GM12878 (cell line): ENCODE results near the gene TARBP1.

ENCODE experiments used
- CREB1 ChIP-seq: IDR thresholded peaks from 2 replicates; pipeline ENCODE4 v1.6.1; 2012; ENCODE audit warnings: low read depth, mild to moderate bottlenecking, inconsistent platforms
- MYC ChIP-seq: IDR thresholded peaks from 2 replicates; pipeline ENCODE4 v1.6.1; 2011; ENCODE audit warnings: mild to moderate bottlenecking, low read length, moderate library complexity, inconsistent platforms; ENCODE audit not compliant: insufficient read depth, insufficient replicate concordance, insufficient read length, severe bottlenecking
- NFYB ChIP-seq: IDR thresholded peaks from 2 replicates; pipeline ENCODE4 v1.6.1; 2011; ENCODE audit warnings: low read depth, mild to moderate bottlenecking, low read length, improper control_type of control experiment, moderate library complexity; ENCODE audit not compliant: insufficient read depth
- NRF1 ChIP-seq: conservative IDR thresholded peaks from 2 replicates; pipeline ENCODE4 v1.6.1; 2011; ENCODE audit warnings: mild to moderate bottlenecking, low read depth, low read length, improper control_type of control experiment
- PAX5 ChIP-seq: IDR thresholded peaks from 2 replicates; pipeline ENCODE4 v1.6.1; 2011; ENCODE audit warnings: low read depth, low read length, borderline replicate concordance
- POLR2A ChIP-seq: IDR thresholded peaks from 2 replicates; pipeline ENCODE4 v1.6.1; 2011; ENCODE audit warnings: low read depth, mild to moderate bottlenecking, low read length
- TF ChIP-seq, protein P1 (sequence below): IDR thresholded peaks from 2 replicates; pipeline ENCODE4 v1.6.1; 2011; ENCODE audit warnings: low read depth, mild to moderate bottlenecking, low read length, moderate library complexity, borderline replicate concordance; ENCODE audit errors: extremely low read depth
- TF ChIP-seq, protein P2 (sequence below), 3 experiments: IDR thresholded peaks in 2 of 3; conservative IDR thresholded peaks in 1 of 3; 2 replicates each; pipeline ENCODE4 v1.5.1; 2011; ENCODE audit warnings: low read depth in 3 of 3, low read length in 3 of 3, mild to moderate bottlenecking in 3 of 3, control low read depth in 2 of 3, moderate library complexity in 2 of 3, inconsistent platforms in 1 of 3, mixed read lengths in 1 of 3; ENCODE audit not compliant: control insufficient read depth in 2 of 3, insufficient read depth in 1 of 3; ENCODE audit errors: extremely low read depth in 1 of 3
- TF ChIP-seq, protein P3 (sequence below): fragments of 450-650 bp; IDR thresholded peaks from 2 replicates; pipeline ENCODE4 v1.6.1; 2017; ENCODE audit warnings: mild to moderate bottlenecking
- TF ChIP-seq, protein P4 (sequence below): IDR thresholded peaks from 2 replicates; pipeline ENCODE4 v1.6.1; 2012; ENCODE audit warnings: improper control_type of control experiment, low read depth, low read length; ENCODE audit not compliant: insufficient replicate concordance
- TF ChIP-seq, protein P5 (sequence below): fragments of 450-650 bp; IDR thresholded peaks from 2 replicates; pipeline ENCODE4 v1.6.1; 2017; ENCODE audit warnings: mild to moderate bottlenecking, low read depth, inconsistent platforms; ENCODE audit not compliant: poor library complexity, severe bottlenecking

DNA sequence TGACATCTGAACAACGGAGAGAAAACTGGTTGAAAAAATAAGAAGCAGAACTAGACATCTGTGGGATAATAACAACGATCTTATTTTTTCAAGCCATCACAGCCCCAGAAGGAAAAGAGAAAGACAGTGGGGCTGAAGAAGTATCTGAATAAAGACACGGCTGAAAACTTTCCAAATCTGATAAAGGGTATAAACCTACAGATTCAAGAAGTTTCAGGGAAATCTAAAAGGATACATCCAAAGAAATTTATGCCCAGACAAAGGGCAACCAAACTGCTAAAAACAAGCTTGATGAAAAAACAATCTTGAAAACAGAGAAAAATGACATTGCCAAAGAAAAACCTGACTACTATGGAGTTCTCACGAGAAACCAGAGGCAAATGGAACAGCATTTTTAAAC lies 40.4 kb downstream of the TARBP1 start:
- TF ChIP-seq, protein P1, sequence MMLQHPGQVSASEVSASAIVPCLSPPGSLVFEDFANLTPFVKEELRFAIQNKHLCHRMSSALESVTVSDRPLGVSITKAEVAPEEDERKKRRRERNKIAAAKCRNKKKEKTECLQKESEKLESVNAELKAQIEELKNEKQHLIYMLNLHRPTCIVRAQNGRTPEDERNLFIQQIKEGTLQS = no peak
- TF ChIP-seq CREB1 (no peak), POLR2A (no peak), NFYB (no peak), MYC (no peak), PAX5 (no peak), NRF1 (no peak)
- TF ChIP-seq, protein P2, sequence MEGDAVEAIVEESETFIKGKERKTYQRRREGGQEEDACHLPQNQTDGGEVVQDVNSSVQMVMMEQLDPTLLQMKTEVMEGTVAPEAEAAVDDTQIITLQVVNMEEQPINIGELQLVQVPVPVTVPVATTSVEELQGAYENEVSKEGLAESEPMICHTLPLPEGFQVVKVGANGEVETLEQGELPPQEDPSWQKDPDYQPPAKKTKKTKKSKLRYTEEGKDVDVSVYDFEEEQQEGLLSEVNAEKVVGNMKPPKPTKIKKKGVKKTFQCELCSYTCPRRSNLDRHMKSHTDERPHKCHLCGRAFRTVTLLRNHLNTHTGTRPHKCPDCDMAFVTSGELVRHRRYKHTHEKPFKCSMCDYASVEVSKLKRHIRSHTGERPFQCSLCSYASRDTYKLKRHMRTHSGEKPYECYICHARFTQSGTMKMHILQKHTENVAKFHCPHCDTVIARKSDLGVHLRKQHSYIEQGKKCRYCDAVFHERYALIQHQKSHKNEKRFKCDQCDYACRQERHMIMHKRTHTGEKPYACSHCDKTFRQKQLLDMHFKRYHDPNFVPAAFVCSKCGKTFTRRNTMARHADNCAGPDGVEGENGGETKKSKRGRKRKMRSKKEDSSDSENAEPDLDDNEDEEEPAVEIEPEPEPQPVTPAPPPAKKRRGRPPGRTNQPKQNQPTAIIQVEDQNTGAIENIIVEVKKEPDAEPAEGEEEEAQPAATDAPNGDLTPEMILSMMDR (IDR thresholded peaks at IDR 0.05 in 2 of 3, conservative IDR thresholded peaks at IDR 0.05 in 1 of 3; ENCODE audit: control insufficient read depth in 2 of 3, extremely low read depth in 1 of 3, insufficient read depth in 1 of 3, low read depth in 3 of 3, low read length in 3 of 3) = no peak
- TF ChIP-seq, protein P3, sequence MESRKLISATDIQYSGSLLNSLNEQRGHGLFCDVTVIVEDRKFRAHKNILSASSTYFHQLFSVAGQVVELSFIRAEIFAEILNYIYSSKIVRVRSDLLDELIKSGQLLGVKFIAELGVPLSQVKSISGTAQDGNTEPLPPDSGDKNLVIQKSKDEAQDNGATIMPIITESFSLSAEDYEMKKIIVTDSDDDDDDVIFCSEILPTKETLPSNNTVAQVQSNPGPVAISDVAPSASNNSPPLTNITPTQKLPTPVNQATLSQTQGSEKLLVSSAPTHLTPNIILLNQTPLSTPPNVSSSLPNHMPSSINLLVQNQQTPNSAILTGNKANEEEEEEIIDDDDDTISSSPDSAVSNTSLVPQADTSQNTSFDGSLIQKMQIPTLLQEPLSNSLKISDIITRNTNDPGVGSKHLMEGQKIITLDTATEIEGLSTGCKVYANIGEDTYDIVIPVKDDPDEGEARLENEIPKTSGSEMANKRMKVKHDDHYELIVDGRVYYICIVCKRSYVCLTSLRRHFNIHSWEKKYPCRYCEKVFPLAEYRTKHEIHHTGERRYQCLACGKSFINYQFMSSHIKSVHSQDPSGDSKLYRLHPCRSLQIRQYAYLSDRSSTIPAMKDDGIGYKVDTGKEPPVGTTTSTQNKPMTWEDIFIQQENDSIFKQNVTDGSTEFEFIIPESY = no peak
- TF ChIP-seq, protein P4, sequence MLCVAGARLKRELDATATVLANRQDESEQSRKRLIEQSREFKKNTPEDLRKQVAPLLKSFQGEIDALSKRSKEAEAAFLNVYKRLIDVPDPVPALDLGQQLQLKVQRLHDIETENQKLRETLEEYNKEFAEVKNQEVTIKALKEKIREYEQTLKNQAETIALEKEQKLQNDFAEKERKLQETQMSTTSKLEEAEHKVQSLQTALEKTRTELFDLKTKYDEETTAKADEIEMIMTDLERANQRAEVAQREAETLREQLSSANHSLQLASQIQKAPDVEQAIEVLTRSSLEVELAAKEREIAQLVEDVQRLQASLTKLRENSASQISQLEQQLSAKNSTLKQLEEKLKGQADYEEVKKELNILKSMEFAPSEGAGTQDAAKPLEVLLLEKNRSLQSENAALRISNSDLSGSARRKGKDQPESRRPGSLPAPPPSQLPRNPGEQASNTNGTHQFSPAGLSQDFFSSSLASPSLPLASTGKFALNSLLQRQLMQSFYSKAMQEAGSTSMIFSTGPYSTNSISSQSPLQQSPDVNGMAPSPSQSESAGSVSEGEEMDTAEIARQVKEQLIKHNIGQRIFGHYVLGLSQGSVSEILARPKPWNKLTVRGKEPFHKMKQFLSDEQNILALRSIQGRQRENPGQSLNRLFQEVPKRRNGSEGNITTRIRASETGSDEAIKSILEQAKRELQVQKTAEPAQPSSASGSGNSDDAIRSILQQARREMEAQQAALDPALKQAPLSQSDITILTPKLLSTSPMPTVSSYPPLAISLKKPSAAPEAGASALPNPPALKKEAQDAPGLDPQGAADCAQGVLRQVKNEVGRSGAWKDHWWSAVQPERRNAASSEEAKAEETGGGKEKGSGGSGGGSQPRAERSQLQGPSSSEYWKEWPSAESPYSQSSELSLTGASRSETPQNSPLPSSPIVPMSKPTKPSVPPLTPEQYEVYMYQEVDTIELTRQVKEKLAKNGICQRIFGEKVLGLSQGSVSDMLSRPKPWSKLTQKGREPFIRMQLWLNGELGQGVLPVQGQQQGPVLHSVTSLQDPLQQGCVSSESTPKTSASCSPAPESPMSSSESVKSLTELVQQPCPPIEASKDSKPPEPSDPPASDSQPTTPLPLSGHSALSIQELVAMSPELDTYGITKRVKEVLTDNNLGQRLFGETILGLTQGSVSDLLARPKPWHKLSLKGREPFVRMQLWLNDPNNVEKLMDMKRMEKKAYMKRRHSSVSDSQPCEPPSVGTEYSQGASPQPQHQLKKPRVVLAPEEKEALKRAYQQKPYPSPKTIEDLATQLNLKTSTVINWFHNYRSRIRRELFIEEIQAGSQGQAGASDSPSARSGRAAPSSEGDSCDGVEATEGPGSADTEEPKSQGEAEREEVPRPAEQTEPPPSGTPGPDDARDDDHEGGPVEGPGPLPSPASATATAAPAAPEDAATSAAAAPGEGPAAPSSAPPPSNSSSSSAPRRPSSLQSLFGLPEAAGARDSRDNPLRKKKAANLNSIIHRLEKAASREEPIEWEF = no peak
- TF ChIP-seq, protein P5, sequence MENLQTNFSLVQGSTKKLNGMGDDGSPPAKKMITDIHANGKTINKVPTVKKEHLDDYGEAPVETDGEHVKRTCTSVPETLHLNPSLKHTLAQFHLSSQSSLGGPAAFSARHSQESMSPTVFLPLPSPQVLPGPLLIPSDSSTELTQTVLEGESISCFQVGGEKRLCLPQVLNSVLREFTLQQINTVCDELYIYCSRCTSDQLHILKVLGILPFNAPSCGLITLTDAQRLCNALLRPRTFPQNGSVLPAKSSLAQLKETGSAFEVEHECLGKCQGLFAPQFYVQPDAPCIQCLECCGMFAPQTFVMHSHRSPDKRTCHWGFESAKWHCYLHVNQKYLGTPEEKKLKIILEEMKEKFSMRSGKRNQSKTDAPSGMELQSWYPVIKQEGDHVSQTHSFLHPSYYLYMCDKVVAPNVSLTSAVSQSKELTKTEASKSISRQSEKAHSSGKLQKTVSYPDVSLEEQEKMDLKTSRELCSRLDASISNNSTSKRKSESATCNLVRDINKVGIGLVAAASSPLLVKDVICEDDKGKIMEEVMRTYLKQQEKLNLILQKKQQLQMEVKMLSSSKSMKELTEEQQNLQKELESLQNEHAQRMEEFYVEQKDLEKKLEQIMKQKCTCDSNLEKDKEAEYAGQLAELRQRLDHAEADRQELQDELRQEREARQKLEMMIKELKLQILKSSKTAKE = no peak
